NCI-H1092 treated with DMSO at 0.1 percent for 48 hours (cell line): ENCODE results near the gene JPT2.
"Not testable (repeated sequence)": the region's sequence is repeated elsewhere in the genome, so short reads cannot be mapped to it uniquely, and the experiment has no call there.

Experiments
- DNase-seq: peaks from one replicate; lab custom pipeline; 2025; lab: John Stamatoyannopoulos, UW

The JPT2 gene

DNA sequence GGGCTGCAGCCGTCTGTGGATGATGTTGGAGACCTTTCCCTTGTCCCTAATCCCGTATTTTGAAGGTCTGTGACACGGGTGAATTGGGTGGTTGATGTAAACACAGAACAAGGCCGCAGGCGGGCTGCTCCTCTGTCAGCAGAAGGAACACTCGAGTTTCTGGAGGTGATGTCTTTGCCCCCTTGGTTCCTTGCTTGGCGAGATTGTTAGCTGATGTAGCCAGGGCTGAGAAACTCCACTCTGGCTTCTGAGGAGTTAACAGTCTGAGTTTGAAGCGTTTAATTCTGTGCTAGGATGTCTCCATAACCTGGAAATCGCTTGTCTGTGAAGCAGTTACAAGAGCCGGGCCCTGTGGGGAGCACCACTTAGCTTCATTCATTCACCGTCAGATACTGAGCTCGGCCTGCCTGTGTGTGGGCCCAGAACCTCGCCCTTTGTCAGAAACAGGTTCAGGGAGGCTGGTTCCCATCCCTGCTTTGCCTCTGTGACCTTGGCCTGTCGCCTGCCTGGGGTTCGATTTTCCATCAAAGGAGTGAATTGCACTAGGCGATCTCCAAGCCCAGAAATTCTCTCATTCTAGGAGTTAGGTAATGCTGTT lies 29.2 kb downstream of the JPT2 start:
- no peak for DNase-seq

DNA sequence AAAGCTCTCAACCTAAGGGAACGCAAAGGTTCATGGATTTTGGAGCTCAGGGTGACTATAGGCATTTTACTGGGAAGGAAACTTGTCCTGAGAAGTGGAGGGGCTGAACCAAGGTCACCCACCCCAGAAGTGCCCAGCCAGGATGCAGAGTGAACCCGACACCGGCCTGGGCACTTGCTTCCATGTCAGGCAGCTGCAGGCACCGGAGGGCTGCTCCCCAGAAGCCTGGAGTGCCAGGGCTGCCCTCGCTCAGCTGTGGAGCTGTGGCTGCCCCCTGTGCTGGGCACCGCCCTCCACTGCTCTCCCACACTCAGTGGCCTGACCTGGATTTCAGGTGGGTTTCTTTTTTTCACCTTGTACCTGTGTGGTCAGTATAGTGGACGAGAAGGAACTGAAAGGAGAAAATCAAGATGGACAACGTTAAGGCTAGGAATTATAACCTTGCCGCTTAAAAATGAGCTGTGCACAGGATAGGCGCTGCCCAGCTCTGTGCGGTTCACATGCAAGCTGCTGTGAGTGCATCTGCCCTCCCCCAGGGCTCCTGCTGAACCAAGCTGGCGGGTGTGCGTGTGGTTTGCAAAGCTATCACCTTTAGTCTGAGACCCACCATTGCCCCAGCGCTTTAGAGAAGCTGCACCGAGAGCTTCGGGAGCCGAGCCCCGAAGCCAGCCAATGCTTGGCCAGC lies 30.1 kb downstream of the JPT2 start:
- DNase-seq: no peak

DNA sequence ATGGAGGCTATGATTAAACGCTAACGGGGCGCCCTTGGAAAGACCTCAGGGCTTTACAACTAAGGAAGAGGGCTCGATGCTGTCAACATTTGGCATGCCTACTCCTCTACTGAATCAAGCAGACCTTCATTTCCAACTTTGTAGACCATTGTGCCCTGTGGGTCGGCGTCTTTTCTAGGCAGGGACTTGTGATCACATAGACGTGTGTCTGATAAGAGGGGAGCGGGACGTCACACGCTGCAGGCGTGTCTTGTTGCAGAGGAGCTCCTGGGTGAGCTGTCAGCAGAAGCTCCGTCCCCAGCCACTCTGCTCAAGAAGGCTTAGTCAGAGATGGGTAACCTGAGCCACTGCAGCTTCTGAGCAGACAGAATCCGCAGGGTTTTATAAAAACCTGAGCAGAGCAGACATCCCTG lies 30.7 kb downstream of the JPT2 start:
- no peak for DNase-seq

DNA sequence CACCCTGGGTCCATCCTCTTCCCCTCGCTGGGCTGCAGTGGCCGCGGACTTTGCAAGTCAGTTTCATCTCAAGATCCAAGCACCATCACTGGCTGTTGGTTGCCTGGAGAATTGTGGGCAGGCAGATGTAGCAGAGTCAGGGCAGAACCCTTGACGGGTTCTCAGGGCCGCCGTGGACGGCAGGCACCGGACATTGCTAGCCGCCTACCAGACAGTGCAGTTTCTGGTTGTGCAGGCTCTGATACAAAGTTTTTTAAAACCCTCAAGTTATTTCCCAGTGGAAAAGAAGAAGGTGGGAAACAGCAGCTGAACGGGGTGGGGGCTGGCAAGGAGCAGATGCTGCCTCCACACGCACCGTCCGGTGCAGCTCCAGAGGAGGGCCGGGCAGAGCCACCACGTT lies 31.3 kb downstream of the JPT2 start:
- no peak for DNase-seq

DNA sequence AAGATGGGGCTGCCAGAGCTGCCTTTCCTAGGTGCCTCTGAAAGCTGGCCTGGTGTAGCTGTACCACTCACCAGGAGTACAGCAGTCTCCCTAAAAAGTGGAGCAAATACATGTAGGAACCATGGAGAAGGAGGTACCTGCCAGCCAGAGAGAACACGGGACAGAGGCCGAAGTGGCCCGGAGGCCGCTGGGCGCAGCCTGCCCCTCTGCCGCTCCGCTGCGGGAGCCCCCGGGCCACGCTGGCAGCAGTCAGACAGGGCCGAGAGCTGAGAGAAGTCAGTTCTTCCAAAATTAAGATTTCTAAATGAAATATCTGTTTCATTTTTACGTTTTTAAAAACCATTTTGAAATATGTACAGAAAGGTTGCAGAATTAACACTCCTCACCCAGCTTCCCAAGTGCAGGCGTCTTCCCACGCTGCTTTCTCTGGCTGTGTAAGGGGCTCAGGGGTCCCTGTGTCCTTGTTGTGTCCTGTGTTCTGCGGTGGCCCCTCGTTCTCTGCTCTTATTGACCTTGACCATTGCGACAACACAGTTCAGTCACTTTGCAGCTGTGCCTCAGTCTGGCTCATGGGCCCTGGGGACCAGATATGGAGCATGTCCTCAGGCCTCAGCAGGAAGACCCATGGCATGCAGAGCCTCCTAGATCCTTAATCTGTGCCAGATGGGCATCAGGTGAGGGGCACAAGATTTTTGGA lies 32.9 kb downstream of the JPT2 start:
- no peak for DNase-seq

DNA sequence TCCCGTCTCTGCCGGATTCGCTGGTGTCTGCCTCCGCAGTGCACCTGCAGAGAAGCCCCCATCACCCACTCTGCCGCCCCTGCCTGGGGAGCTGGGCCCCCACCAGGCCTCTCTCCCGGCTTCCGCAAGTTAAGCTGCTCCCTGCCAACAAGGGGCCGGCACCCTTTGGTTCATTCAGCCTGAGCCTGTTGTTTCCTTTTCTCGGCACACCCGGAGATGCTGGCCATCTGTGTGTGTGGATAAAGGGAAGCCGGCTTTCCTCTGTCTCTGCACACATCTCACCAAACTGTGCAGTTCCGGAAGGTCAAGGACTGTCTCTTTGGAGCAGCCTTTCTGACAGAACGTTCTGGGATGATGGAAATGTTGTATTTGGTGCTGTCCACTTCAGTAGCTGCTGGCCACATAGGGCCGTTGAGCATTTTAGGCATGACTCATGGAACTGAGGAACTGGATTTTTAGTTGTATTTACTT lies 34.7 kb downstream of the JPT2 start:
- DNase-seq: no peak

DNA sequence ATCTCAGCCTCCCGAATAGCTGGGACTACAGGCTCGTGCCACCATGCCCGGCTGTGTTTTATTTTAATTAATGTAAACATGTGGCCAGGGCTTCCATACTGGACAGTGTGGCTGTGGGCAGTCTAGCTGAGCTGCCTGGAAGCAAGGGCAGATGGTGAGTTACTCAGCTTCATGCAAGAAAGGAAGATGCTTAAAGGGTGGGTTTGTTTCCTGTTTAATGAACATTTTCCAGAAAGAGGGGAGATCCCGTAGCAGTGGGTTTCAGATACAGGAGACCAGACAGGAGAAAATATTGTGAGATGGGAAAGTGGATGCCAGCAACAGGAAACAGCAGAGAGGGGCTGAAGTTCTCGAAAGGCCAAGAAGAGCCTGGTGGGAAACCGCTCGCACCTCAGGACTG lies 35.3 kb downstream of the JPT2 start:
- no peak for DNase-seq

- no peak for DNase-seq
These were observed 35.9 kb downstream of the JPT2 start for GRCh38 chr16:1713933-1714332.

- DNase-seq: no peak
These were observed 37.1 kb downstream of the JPT2 start for GRCh38 chr16:1715220-1715619.

DNA sequence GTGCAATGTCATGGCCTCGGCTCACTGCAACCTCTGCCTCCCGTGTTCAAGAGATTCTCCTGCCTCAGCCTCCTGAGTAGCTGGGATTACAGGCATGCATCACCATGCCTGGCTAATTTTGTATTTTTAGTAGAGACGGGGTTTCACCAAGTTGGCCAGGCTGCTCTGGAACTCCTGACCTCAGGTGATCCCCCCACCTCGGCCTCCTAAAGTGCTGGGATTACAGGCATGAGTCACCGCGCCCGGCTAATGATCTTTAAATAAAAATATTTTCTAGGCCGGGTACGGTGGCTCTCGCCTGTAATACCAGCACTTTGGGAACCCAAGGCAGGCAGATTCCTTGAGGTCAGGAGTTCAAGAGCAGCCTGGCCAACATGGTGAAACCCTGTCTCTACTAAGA lies 40.2 kb downstream of the JPT2 start:
- DNase-seq: not testable (repeated sequence)

DNA sequence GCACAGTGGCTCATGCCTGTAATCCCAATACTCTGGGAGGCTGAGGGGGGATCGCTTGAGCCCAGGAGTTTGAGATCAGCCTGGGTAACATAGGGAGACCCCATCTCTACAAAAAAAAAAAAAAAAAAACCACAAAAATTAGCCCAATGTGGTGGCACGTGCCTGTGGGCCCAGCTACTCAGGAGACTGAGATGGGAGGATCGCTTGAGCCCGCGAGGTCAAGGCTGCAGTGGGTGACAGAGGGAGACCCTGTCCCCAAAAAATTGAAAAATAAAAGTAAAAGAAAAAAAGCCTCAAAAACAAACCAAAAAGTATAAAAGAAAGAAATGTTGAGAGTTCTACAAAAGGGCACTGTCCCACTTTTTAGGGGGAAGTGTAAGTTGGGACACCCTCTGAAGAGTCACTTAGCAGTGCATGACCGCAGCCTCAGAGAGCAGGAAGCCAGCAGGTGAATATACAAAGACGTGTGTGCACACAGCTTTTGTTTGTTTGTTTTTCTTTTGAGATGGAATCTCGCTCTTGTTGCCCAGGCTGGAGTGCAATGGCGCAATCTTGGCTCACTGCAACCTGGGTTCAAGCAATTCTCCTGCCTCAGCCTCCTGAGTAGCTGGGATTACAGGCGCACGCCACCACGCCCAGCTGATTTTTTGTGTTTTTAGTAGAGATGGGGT lies 41.6 kb downstream of the JPT2 start:
- DNase-seq: peak; percentile 44

DNA sequence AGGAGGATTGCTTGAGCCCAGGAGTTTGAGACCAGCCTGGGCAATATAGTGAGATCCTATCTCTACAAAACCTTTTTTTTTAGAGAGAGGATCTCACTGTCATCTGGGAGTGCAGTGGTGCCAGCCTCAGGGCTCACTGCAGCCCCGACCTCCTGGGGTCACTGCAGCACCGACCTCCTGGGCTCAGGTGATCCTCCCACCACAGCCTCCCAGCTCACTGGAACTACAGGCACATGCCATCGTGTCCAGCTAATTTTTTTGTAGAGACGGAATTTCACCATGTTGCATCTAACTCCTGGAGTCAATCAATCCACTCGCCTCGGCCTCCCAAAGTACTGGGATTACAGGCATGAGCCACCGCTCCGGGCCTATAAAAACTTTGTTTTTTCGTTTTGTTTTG lies 43.3 kb downstream of the JPT2 start:
- DNase-seq: no peak

GRCh38 chr16:1723450-1724147 lies 45.5 kb downstream of the JPT2 start:
- peak; percentile 16 for DNase-seq

DNA sequence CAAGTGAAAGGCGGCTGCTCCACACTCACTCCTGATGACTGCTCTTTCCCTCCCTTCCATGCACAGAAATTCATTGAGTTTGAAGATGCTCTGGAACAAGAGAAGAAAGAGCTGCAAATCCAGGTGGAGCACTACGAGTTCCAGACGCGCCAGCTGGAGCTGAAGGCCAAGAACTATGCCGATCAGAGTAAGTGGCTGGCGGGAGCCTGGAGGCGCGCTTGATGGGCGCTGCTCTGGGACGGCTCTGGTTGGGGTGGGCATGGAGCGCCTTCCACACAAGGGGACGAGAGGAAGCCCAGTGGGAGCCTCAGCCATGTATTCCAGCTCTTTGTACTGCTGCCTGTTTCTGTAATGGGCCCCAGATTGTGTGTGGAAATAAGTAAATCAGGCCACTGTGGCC lies 46.4 kb downstream of the JPT2 start:
- no peak for DNase-seq

DNA sequence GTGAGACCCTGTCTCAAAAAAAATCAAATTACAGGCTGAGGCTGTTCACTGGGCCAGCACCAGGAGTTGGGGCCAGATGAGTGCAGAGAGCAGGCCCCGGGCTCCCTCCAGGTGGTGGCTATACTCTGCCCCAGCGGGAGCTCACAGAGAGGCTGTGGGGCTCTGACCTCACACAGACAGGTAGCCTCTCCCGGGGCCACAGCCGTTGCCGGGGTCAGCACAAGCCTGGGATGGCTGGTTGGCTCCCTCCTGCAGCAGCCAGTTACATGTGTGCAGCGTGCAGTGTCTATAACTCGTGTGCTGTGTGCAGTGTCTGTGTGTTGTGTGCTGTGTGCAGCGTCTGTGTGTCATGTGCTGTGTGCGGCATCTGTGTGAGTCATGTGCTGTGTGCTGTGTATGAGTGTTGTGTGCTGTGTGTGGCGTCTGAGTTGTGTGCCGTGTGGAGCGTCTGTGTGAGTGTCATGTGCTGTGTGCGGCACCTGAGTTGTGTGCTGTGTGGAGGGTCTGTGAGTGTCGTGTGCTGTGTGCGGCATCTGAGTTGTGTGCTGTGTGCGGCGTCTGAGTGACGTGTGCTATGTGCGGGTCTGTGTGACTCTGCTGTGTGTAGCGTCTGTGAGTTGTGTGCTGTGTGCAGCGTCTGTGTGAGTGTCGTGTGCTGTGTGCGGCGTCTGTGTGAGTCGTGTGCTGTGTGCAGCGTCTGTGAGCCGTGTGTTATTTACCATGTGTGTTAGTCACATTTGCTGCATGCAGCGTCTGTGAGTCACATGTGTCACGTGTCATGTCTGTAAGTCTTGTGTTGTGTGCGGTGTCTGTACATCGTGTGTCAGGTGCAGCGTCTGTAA lies 48.8 kb downstream of the JPT2 start:
- no peak for DNase-seq

- DNase-seq: no peak
These were observed 49.9 kb downstream of the JPT2 start for GRCh38 chr16:1727651-1728624.

- DNase-seq: no peak
These were observed 50.9 kb downstream of the JPT2 start for GRCh38 chr16:1729026-1729425.

GRCh38 chr16:1729445-1729844 lies 51.4 kb downstream of the JPT2 start:
- no peak for DNase-seq

DNA sequence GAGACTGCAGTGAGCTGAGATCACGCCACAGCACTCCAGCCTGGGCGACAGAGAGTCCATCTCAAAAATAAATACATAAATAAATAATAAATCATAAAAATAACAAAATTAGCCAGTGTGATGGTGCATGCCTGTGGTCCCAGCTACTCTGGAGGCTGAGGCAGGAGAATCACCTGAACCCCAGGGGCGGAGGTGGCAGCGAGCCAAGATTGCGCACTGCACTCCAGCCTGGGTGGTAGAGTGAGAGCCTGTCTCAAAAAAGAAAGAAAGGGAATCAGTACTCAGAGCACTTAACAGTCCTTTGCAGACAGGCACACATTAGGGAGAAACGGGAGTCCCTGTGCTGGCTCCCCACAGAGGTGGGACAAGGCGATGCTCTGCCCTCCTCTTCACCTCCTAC lies 53.0 kb downstream of the JPT2 start:
- DNase-seq: no peak

- no peak for DNase-seq
These were observed 53.5 kb downstream of the JPT2 start for GRCh38 chr16:1731603-1732002.
